NT2/D1 (cell line): ENCODE measurements around the gene DISP2.

Source experiments
- SUZ12 ChIP-seq: IDR thresholded peaks from 2 replicates; pipeline ENCODE4 v1.6.1; 2011; ENCODE audit not compliant: insufficient read length, insufficient read depth; ENCODE audit errors: extremely low read depth
- YY1 ChIP-seq: IDR thresholded peaks from 2 replicates; pipeline ENCODE4 v1.6.1; 2011; ENCODE audit not compliant: insufficient read length, insufficient read depth
- ZNF274 ChIP-seq: IDR thresholded peaks from 2 replicates; pipeline ENCODE4 v1.6.1; 2011; ENCODE audit warnings: mild to moderate bottlenecking, low read depth, low read length

- TF ChIP-seq SUZ12 (no peak), YY1 (no peak), ZNF274 (no peak)
These were observed 55.0 kb downstream of the DISP2 start for GRCh38 chr15:40413036-40413435.
